Erythroblast (primary cell): ENCODE measurements around the gene KRT5.

Experiments used
- GATA1 ChIP-seq: IDR thresholded peaks from 2 replicates; pipeline ENCODE4 v1.6.1; 2011; ENCODE audit warnings: low read depth, mild to moderate bottlenecking, control low read depth, low read length, moderate library complexity
- POLR2A ChIP-seq: IDR thresholded peaks from 2 replicates; pipeline ENCODE4 v1.6.1; 2011; ENCODE audit warnings: mild to moderate bottlenecking, low read length

DNA sequence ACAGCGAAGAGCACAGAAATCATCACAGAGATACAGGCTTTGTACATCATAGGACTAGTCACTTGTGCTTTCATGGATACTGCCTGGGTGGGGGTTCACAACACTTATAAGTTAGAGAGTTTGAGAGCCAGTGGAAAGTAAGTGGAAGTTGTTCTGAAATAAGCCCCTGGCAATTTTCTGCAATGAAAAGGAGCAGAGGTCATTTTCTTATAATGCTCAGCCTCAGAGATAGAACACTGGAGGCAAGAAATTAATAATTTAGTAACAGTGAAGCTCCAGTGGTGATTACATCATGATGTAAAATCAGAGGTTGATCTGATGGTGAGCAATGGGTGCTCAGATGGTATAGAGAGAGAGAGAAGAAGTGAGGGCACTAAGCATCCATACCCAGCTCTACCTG, 33.0 kb downstream of the KRT5 start:
- TF ChIP-seq POLR2A (no peak), GATA1 (no peak)
